Measurements from ENCODE around the gene ALK. TPM values are rescaled to one million over a fixed set of nuclear protein-coding genes. Genes with fewer than 3 reads are reported as not detected.

The ALK gene
- total RNA-seq, 1 experiment from 2014 or later = 14.7 TPM

- no peak overlapping the region for H3K27ac ChIP-seq (ENCODE audit: low read depth, low read length, poor library complexity, severe bottlenecking)
- H3K36me3 ChIP-seq (ENCODE audit: insufficient read depth, low read length, poor library complexity, severe bottlenecking) = no peaks in the 10 kb centered on the region
- intact Hi-C loops (cut with micrococcal nuclease; ENCODE audit: unreplicated experiment) = no loop called here
- DNase-seq (ENCODE audit: low spot score) = no peak
- no peak overlapping the region for H3K4me3 ChIP-seq (ENCODE audit: low read depth, low read length, poor library complexity, severe bottlenecking)
- no peak for TF ChIP-seq CTCF (conservative IDR thresholded peaks at IDR 0.05; ENCODE audit: low read depth, low read length)
- TF ChIP-seq EZH2 (IDR thresholded peaks at IDR 0.05; ENCODE audit: borderline replicate concordance, low read depth, low read length, poor library complexity, severe bottlenecking) = no peak
- POLR2A ChIA-PET (ENCODE audit: low non-redundant PET) = no interaction called here
- BruUV-seq (replicated peaks) = no TSS peak
- CTCF ChIA-PET = no interaction called here
- no peaks in the 10 kb centered on the region for H3K9me3 ChIP-seq (ENCODE audit: low read depth, low read length, poor library complexity, severe bottlenecking)
- no peaks in the 10 kb centered on the region for H3K4me1 ChIP-seq (ENCODE audit: insufficient read depth, low read length, poor library complexity, severe bottlenecking)
- no peaks in the 10 kb centered on the region for H3K27me3 ChIP-seq (replicated peaks; ENCODE audit: insufficient read depth, low read depth, low read length, poor library complexity)
Measured at GRCh38 chr2:29517413-29517812, 404.0 kb downstream of the ALK start.

- no peak overlapping the region for H3K27ac ChIP-seq (ENCODE audit: low read depth, low read length, poor library complexity, severe bottlenecking)
- no peaks in the 10 kb centered on the region for H3K4me1 ChIP-seq (ENCODE audit: insufficient read depth, low read length, poor library complexity, severe bottlenecking)
- DNase-seq (ENCODE audit: low spot score) = no peak
- H3K9me3 ChIP-seq (ENCODE audit: low read depth, low read length, poor library complexity, severe bottlenecking) = no peaks in the 10 kb centered on the region
- H3K27me3 ChIP-seq (replicated peaks; ENCODE audit: insufficient read depth, low read depth, low read length, poor library complexity) = no peaks in the 10 kb centered on the region
- H3K36me3 ChIP-seq (ENCODE audit: insufficient read depth, low read length, poor library complexity, severe bottlenecking) = no peaks in the 10 kb centered on the region
- BruUV-seq (replicated peaks) = no TSS peak
- ChIA-PET CTCF (no interaction called here), POLR2A (ENCODE audit: low non-redundant PET) (no interaction called here)
- intact Hi-C loops (cut with micrococcal nuclease; ENCODE audit: unreplicated experiment) = no loop called here
- TF ChIP-seq EZH2 (IDR thresholded peaks at IDR 0.05; ENCODE audit: borderline replicate concordance, low read depth, low read length, poor library complexity, severe bottlenecking) = no peak
- no peak overlapping the region for H3K4me3 ChIP-seq (ENCODE audit: low read depth, low read length, poor library complexity, severe bottlenecking)
Measured at GRCh38 chr2:29516767-29517166, 404.6 kb downstream of the ALK start.

GRCh38 chr2:29509878-29510277 is 411.5 kb downstream of the ALK start:
- CTCF ChIA-PET = no interaction called here
- Histone ChIP-seq H3K27me3 (replicated peaks; ENCODE audit: insufficient read depth, low read depth, low read length, poor library complexity) (no peaks in the 10 kb centered on the region), H3K36me3 (ENCODE audit: insufficient read depth, low read length, poor library complexity, severe bottlenecking) (no peaks in the 10 kb centered on the region), H3K27ac (ENCODE audit: low read depth, low read length, poor library complexity, severe bottlenecking) (no peak overlapping the region), H3K4me1 (ENCODE audit: insufficient read depth, low read length, poor library complexity, severe bottlenecking) (no peaks in the 10 kb centered on the region), H3K9me3 (ENCODE audit: low read depth, low read length, poor library complexity, severe bottlenecking) (no peaks in the 10 kb centered on the region), H3K4me3 (ENCODE audit: low read depth, low read length, poor library complexity, severe bottlenecking) (no peak overlapping the region)
- no TSS peak for BruUV-seq (replicated peaks)
- intact Hi-C loops (cut with micrococcal nuclease; ENCODE audit: unreplicated experiment) = no loop called here
- POLR2A ChIA-PET (ENCODE audit: low non-redundant PET) = no interaction called here
- no peak for DNase-seq (ENCODE audit: low spot score)
- no peak for TF ChIP-seq EZH2 (IDR thresholded peaks at IDR 0.05; ENCODE audit: borderline replicate concordance, low read depth, low read length, poor library complexity, severe bottlenecking)
- no peak for TF ChIP-seq CTCF (conservative IDR thresholded peaks at IDR 0.05; ENCODE audit: low read depth, low read length)

GRCh38 chr2:29509397-29509796 is 412.0 kb downstream of the ALK start:
- Histone ChIP-seq H3K9me3 (ENCODE audit: low read depth, low read length, poor library complexity, severe bottlenecking) (no peaks in the 10 kb centered on the region), H3K27me3 (replicated peaks; ENCODE audit: insufficient read depth, low read depth, low read length, poor library complexity) (no peaks in the 10 kb centered on the region), H3K36me3 (ENCODE audit: insufficient read depth, low read length, poor library complexity, severe bottlenecking) (no peaks in the 10 kb centered on the region), H3K4me3 (ENCODE audit: low read depth, low read length, poor library complexity, severe bottlenecking) (no peak overlapping the region), H3K27ac (ENCODE audit: low read depth, low read length, poor library complexity, severe bottlenecking) (no peak overlapping the region), H3K4me1 (ENCODE audit: insufficient read depth, low read length, poor library complexity, severe bottlenecking) (no peaks in the 10 kb centered on the region)
- ChIA-PET CTCF (no interaction called here), POLR2A (ENCODE audit: low non-redundant PET) (no interaction called here)
- TF ChIP-seq CTCF (conservative IDR thresholded peaks at IDR 0.05; ENCODE audit: low read depth, low read length) = no peak
- no peak for TF ChIP-seq EZH2 (IDR thresholded peaks at IDR 0.05; ENCODE audit: borderline replicate concordance, low read depth, low read length, poor library complexity, severe bottlenecking)
- DNase-seq (ENCODE audit: low spot score) = no peak
- BruUV-seq (replicated peaks) = no TSS peak
- intact Hi-C loops (cut with micrococcal nuclease; ENCODE audit: unreplicated experiment) = no loop called here

All from A673 (cell line).